ENCODE data around the gene ABCG1.
"Not testable (repeated sequence)": the region's sequence is repeated elsewhere in the genome, so short reads cannot be mapped to it uniquely, and the experiment has no call there.

The ABCG1 gene

DNA sequence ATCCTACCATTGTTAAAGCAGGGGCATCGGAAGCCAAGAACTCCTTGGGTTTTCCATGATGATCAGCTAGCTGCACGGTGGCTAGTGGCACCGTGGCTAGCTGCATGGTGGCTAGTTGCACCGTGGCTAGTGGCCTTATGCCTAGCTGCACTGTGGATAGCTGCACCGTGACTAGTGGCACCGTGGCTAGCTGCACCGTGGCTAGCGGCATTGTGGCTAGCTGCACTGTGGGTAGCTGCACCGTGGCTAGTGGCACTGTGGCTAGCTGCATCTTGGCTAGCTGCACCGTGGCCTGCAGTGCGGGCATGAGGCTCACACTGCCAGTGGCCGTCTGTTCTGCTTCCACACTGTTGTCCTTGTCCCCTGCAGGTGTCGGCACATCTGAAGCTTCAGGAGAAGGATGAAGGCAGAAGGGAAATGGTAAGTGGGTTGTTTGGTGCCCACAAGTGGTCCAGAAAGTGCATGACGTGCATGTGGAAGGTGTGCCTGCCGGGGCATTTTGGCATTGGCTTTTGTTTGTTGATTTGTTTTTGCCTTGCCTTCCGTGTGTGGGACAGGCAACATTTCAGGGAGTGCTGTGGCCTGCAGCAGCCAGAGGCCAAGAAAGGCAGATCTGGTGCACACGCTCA is 57.7 kb downstream of the ABCG1 start:
- no peak for DNase-seq

GRCh38 chr21:42277593-42277992 is 58.7 kb downstream of the ABCG1 start:
- DNase-seq, result no peak

GRCh38 chr21:42278451-42279149 is 59.7 kb downstream of the ABCG1 start:
- no peak for DNase-seq

DNA sequence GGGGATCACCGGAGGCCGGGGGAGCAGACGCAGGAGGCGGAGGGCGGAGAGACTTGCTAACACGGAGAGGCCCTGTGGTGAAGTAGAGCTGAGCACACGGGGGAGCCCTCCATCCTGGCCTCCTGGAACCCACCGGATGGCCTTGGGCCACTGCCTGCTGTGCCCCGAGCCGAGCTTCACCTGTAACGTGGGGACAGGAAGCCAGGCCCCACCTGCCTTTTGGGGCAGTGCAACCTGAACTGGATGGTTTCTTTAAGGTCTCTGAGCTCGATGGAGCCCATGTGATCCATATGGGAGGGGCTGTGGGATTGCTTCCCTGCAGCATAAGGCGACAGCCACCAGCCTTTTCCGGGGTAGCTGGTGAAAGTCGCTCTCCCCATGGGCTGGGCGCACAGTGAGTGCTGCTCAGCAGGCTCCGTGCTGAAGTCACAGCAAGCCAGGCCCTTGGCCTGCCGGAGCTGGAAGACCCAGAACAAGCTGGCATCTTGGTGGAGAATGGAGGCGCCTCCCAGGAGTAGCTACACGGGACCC is 60.5 kb downstream of the ABCG1 start:
- no peak for DNase-seq

DNA sequence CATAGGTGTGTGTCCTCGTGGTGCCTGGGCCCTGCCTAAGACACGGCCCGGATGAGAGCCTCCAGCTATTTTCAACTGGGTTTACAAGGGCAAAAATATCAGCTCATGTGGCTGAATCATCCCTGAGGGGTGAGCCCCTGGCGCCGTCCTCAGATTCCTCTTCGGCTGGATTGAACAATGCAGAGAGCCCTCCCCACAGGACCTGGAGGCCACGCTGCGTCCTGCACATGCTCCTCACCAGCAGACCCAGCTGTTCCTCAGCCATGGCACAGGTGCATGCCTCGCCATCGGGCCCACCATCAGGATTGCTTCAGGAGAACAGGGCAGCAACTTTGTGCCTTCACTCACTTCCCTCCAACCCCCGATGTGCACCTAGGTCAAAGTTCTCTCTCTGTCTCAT is 60.9 kb downstream of the ABCG1 start:
- no peak for DNase-seq

- DNase-seq, result no peak
Observed at GRCh38 chr21:42280356-42281180, 61.6 kb downstream of the ABCG1 start.

GRCh38 chr21:42281181-42281680 is 62.3 kb downstream of the ABCG1 start:
- DNase-seq, result no peak

DNA sequence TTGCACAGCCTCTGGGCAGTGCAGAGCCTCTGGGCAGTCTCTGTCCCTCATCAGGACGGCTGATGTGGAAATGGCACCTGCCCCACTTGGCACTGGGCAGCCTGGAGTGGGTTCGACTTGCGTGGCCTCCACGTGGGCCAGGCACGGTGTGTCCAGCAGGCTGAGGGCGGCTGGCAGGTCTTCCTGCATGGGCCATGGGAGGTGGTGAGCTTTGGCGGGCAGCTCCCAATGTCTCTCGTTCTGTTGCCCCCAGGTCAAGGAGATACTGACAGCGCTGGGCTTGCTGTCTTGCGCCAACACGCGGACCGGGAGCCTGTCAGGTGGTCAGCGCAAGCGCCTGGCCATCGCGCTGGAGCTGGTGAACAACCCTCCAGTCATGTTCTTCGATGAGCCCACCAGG is 63.1 kb downstream of the ABCG1 start:
- no peak for DNase-seq

GRCh38 chr21:42282715-42283114 is 63.8 kb downstream of the ABCG1 start:
- no peak for DNase-seq

GRCh38 chr21:42285569-42286245 is 66.8 kb downstream of the ABCG1 start:
- DNase-seq, result no peak

- no peak for DNase-seq
Observed at GRCh38 chr21:42286416-42286815, 67.5 kb downstream of the ABCG1 start.

DNA sequence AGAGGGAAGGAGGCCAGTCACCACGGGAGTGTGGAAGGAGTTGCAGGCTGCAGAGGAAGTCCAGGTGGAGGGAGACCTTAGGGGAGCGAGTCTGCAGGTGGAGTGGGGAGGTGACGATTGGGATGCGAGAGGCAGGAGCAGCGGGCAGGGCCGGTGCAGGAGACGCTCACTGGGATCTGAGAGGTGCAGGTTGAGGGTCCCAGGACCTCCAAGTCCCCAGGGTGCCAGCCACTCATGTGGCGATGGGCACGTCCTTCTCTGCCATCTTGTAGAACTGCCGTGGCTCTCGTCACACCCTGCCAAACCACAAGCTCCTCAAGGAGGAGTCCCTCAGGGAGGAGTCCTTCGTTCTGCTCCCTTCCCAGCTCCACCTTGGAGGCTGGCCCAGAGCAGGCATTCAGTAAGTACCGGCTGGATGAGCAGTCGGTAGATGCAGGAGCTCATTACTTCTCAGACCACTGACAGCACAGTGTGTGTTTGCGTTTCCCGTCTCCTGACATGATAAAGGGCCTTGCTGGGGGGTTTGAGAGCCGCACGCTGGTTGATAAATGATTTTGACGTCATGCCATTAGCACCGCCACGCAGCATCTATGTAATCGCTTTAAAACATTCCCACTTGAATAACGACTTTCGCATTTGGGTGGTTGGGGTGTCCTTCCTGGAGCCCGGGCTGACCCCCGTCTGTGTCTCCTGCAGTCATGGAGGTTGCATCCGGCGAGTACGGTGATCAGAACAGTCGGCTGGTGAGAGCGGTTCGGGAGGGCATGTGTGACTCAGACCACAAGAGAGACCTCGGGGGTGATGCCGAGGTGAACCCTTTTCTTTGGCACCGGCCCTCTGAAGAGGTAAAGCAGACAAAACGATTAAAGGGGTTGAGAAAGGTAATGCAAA is 68.5 kb downstream of the ABCG1 start:
- no peak for DNase-seq

GRCh38 chr21:42288962-42289361 is 70.0 kb downstream of the ABCG1 start:
- DNase-seq, result no peak

- no peak for DNase-seq
Observed at GRCh38 chr21:42289926-42290325, 71.0 kb downstream of the ABCG1 start.

GRCh38 chr21:42290505-42290904 is 71.6 kb downstream of the ABCG1 start:
- DNase-seq, result no peak

GRCh38 chr21:42291003-42291750 is 72.2 kb downstream of the ABCG1 start:
- no peak for DNase-seq

DNA sequence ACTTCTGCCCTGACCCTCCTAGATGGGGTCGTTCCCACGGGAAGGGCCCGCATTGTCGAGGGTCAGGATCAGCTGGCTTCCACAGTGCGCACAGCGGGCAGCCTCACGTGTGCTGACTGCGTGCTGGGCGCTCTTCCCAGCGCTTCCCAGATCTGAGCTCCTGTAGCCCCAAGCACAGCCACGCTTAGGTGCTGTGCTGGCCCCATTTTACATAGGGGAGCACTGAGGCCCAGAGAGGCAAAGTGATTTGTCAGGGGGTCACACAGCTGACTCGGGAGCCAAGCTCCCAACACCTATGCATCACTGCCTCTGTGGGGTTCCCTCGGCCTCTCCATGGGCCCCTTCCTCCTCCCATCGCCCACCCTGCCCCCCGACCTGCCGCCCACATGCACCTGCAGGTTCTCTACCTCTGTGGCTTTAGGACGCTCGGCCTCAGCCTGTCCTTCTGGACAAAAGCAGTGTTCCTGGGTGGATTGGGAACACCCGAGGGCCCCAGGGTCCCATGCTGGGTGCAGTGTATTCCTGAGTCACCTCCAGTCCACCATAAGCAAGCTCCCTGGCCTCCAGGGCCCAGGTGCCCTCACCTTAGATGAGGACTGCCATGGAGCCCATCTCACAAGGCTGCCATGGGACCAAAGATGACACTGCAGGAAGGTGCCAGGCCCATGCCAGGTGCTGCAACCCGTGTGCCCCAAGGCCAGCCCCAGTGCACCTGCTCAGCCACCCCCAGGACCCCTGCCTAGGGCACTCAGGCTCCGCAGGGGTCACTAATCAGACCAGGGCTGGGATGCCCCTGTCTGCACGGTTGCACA is 73.0 kb downstream of the ABCG1 start:
- DNase-seq, result no peak

DNA sequence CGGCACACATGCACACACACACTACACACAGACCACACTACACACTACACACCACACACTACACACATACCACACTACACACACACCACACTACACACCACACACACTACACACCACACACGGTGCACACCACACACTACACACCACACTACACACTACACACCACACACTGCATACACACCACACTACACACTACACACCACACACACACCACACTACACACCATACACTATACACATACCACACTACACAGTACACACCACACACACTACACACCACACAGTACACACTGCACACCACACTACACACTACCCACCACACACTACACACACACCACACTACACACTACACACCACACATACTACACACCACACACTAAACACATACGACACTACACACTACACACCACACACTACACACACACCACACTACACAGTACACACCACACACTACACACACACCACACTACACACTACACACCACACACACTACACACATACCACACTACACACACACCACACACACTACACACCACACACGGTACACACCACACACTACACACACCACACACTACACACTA is 73.7 kb downstream of the ABCG1 start:
- DNase-seq, result not testable (repeated sequence)

- no peak for DNase-seq
Observed at GRCh38 chr21:42293649-42294272, 74.8 kb downstream of the ABCG1 start.
